ENCODE results near the gene TGFBR3. TPM values are rescaled to one million over a fixed set of nuclear protein-coding genes. Genes with fewer than 3 reads are reported as not detected.

Gene TGFBR3
- total RNA-seq, 1 donor from 2014 or later: 0.60 TPM

DNA sequence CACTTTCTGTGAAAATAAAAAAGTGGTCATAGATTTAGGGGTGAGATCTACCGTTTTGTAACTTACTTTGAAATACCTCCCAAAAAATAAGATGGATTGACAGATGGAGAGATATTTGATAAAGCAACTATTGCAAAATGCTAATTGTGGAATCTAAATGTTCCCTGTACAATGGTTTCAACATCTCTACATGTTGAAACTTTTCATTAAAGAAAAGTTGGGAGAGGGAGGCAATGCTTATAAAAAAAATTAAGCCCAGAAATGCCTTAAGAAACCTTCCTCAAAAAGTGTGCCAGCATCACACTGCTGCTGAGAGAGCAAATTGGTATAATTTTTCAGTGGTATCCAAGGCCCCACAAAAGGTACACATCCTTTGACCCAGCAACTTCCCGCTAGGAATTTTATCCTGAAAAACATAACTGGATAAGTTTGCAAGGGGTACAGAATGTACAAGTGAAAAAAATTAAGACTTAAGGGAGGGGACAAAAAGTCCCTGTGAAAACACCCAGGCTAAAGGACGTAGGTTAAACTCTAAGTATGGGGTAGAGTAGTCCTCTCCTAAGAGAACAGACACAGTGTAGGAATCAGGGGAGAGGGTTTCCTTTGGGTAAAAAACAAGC, 84.3 kb downstream of the TGFBR3 start:
- H3K36me3 Mint-ChIP-seq (ENCODE audit: low read depth): no peaks in the 10 kb centered on the region
- POLR2A ChIA-PET: no interaction called here
- CTCF ChIA-PET: no interaction called here
- H3K4me1 Mint-ChIP-seq: peaks cover 13% of the 10 kb centered on the region
- intact Hi-C loops (cut with micrococcal nuclease): no loop called here
- no peak for ATAC-seq (ENCODE audit: low read depth)
- TF ChIP-seq, protein P1, sequence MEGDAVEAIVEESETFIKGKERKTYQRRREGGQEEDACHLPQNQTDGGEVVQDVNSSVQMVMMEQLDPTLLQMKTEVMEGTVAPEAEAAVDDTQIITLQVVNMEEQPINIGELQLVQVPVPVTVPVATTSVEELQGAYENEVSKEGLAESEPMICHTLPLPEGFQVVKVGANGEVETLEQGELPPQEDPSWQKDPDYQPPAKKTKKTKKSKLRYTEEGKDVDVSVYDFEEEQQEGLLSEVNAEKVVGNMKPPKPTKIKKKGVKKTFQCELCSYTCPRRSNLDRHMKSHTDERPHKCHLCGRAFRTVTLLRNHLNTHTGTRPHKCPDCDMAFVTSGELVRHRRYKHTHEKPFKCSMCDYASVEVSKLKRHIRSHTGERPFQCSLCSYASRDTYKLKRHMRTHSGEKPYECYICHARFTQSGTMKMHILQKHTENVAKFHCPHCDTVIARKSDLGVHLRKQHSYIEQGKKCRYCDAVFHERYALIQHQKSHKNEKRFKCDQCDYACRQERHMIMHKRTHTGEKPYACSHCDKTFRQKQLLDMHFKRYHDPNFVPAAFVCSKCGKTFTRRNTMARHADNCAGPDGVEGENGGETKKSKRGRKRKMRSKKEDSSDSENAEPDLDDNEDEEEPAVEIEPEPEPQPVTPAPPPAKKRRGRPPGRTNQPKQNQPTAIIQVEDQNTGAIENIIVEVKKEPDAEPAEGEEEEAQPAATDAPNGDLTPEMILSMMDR (IDR thresholded peaks at IDR 0.05): no peak
- H3K27me3 Mint-ChIP-seq: no peaks in the 10 kb centered on the region
- no peaks in the 10 kb centered on the region for H3K9me3 Mint-ChIP-seq
- DNase-seq: no peak
- no peak overlapping the region for H3K27ac Mint-ChIP-seq
- no peak overlapping the region for H3K4me3 Mint-ChIP-seq

DNA sequence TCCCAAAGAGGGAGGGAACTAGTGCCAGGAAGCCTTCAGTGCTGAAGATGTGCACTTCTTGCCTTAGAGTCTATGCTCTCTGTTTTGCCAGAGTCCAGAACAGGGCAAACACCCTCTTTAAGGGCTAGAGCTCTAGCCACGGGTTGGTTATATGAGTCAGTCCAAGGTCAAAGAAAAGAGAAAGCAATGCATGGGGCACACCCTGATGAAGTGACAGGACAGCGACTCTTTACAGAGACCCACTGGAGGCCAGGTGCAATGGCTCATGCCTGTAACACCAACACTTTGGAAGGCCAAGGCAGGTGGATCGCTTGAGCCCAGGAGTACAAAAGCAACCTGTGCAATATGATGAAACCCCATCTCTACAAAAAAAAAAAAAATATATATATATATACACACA, 86.1 kb downstream of the TGFBR3 start:
- TF ChIP-seq, protein P1 (IDR thresholded peaks at IDR 0.05): no peak
- ATAC-seq (ENCODE audit: low read depth) (no peak), DNase-seq (no peak)
- Mint-ChIP-seq H3K4me3 (no peak overlapping the region), H3K27me3 (no peaks in the 10 kb centered on the region), H3K36me3 (ENCODE audit: low read depth) (no peaks in the 10 kb centered on the region), H3K4me1 (peaks cover 13% of the 10 kb centered on the region), H3K9me3 (no peaks in the 10 kb centered on the region), H3K27ac (no peak overlapping the region)
- ChIA-PET POLR2A (no interaction called here), CTCF (no interaction called here)
- intact Hi-C loops (cut with micrococcal nuclease): no loop called here

GRCh38 chr1:91799159-91799558, 86.8 kb downstream of the TGFBR3 start:
- Mint-ChIP-seq H3K27me3 (no peaks in the 10 kb centered on the region), H3K4me3 (no peak overlapping the region), H3K36me3 (ENCODE audit: low read depth) (no peaks in the 10 kb centered on the region), H3K9me3 (no peaks in the 10 kb centered on the region), H3K4me1 (peaks cover 7% of the 10 kb centered on the region), H3K27ac (no peak overlapping the region)
- ChIA-PET POLR2A (no interaction called here), CTCF (interaction anchor here (0.6 kb wide), 1 partner anchor 434 kb away, joined by 3 read pairs; no protein-coding TSS in a partner anchor)
- DNase-seq (no peak), ATAC-seq (ENCODE audit: low read depth) (no peak)
- TF ChIP-seq, protein P1 (IDR thresholded peaks at IDR 0.05): no peak
- intact Hi-C loops (cut with micrococcal nuclease): no loop called here

GRCh38 chr1:91798740-91799139, 87.2 kb downstream of the TGFBR3 start:
- TF ChIP-seq, protein P1 (IDR thresholded peaks at IDR 0.05): no peak
- Mint-ChIP-seq H3K9me3 (no peaks in the 10 kb centered on the region), H3K4me1 (peaks cover 3% of the 10 kb centered on the region), H3K27ac (no peak overlapping the region), H3K36me3 (ENCODE audit: low read depth) (no peaks in the 10 kb centered on the region), H3K27me3 (no peaks in the 10 kb centered on the region), H3K4me3 (no peak overlapping the region)
- CTCF ChIA-PET: interaction anchor here (0.6 kb wide), 1 partner anchor 433 kb away, joined by 3 read pairs; no protein-coding TSS in a partner anchor
- intact Hi-C loops (cut with micrococcal nuclease): no loop called here
- POLR2A ChIA-PET: no interaction called here
- DNase-seq: no peak
- no peak for ATAC-seq (ENCODE audit: low read depth)

- Mint-ChIP-seq H3K36me3 (ENCODE audit: low read depth) (no peaks in the 10 kb centered on the region), H3K27me3 (no peaks in the 10 kb centered on the region), H3K4me3 (no peak overlapping the region), H3K27ac (no peak overlapping the region), H3K9me3 (no peaks in the 10 kb centered on the region), H3K4me1 (no peaks in the 10 kb centered on the region)
- ChIA-PET CTCF (no interaction called here), POLR2A (no interaction called here)
- no peak for ATAC-seq (ENCODE audit: low read depth)
- intact Hi-C loops (cut with micrococcal nuclease): no loop called here
- TF ChIP-seq, protein P1 (IDR thresholded peaks at IDR 0.05): no peak
- DNase-seq: no peak
Observed at GRCh38 chr1:91798241-91798648, 87.7 kb downstream of the TGFBR3 start.

Measured in activated B cell treated with CpG ODN at 0.5 μM for 24 hours (primary cell).